Fibroblast of skin of right quadriceps (primary cell): ENCODE results near the gene FAM193B.

Experiments used
- DNase-seq: peaks from one replicate; pipeline ENCODE4 v3.0.0-alpha.2; 2013

The FAM193B gene

DNA sequence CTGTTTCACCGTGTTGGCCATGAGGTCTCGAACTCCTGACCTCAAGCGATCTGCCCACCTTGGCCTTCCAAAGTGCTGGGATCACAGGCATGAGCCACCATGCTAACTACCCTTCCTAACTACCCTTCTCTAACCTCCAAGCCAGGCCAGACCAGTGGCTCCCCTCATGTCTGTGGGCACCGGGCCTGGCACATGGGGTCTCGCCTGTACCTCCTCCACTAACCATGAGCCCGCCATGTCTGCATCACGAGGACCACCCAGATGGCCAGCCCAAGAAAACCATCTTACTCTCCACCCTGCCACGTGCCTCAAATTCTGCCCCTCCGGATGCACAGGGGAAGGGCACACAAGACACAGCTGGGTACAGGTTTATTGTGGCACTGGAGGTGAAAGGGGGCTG, 71.3 kb downstream of the FAM193B start:
- DNase-seq = no peak

DNA sequence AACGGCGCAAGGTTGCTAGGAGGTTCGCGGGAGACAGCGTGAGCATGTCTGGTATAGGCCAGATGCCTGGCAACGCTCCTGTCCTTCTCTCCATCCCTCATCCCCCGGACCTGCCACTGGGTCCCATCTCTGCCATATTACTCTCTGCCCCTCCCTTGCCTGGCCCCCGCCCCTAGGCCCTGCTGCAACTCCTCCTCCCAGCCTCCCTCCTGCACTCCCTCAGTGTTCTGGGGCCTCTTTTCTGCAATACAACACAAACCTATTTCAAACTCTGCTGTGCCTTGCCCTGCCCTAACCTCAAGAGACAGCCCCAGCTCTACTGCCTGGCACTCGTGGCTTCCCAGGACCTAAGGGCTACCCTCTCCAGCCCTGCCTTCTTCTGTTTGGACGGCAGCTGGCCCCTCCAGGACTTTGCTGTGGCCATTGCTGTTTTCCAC, 72.0 kb downstream of the FAM193B start:
- DNase-seq = no peak

DNA sequence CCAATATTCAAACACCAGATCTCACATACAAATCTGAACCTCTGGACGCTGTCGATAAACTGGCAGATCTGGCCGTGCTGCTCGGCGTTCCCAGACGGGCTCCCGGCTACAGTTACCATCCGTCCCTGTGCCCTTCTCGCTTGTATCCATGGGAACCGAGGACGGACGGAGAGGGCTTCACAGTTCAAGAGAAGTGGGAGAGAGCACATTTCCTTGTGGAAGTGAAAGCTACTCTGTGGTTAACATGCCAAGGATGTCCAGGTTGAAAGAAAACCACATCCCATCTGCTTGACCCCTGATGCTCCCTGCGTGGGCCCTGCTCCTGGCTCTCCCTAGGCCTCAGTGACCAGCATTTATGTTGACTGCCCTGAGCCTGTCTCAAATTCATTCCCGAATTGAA, 74.6 kb downstream of the FAM193B start:
- peak; percentile 32 for DNase-seq

DNA sequence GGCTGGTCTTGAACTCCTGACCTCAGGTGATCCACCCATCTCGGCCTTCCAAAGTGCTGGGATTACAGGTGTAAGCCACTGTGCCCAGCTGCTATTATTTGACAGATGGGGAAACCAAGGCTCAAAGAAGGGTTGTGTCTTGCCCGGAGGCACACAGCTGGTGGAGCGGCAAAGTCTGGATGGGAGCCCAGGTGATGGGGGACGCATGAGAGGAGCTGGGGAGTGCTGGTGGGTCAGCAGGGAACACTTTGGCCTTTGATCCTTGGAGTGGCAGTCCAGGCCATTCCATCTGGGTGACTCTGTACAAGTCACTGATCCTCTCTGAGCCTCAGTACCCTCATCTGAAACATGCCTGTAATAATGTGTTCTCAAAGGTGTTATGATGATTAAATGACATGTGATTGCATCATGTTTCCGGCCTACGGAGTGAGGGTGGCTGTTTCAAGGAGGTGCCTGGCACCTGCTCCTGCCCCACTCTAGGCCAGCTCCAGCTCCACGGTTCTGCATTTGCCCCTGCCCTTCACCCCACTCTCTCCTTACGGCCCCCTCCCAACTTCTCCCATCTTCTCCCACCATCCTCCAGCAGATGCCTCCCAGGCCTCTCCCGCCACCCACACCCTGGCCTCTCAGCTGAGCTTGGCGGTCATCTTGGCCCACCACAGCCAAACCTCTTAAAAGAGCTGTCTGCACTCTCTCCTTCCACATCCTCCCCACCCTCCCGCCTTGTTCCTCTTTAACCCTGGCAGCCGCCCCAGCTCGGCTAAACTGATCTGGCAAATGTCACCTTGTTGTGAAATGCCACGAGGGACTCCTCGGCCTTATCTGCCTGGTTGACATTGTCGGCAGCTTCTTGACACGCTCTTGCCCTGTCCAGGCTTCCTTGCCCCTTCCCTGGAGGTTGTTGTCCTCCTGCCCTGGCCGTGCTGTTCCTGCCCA, 75.4 kb downstream of the FAM193B start:
- DNase-seq = peak; percentile 45

DNA sequence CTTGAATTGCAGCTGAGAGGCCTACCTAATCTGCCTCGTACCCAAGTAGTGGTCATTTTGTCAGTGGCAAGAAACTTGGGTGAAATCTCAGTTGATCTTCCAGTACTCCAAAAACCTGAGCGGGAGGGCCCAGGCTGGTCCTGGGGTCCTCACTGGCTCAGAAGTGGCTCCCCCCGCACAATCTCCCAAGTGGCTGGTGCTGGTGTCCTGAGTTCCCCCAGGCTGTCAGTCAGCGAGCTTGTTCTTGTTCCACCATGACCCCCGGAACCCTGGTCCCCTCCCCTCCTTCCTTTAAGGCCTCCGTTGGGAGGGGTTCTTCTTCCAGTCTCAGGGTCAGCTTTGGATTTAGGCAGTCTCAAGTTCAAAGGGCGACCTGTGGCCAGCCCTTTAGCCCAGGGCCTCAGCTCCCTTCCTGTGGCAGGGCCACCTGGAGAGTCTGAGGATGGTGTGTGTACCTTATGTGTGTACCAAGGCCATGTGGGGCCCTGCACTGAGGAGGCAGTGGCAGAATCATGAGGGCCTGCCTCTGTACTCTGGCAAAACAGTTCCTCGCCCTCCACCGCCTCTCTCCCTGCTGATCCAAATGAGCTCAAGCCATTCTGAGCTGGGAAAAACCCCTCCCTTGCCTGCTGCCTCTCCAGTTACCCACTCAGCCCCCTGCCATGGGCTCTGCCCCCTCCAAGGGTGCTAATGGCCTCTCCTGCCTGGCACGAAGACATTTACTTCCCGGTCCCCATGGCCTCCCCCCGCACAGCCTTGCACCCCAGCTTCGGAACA, 76.5 kb downstream of the FAM193B start:
- DNase-seq = no peak

DNA sequence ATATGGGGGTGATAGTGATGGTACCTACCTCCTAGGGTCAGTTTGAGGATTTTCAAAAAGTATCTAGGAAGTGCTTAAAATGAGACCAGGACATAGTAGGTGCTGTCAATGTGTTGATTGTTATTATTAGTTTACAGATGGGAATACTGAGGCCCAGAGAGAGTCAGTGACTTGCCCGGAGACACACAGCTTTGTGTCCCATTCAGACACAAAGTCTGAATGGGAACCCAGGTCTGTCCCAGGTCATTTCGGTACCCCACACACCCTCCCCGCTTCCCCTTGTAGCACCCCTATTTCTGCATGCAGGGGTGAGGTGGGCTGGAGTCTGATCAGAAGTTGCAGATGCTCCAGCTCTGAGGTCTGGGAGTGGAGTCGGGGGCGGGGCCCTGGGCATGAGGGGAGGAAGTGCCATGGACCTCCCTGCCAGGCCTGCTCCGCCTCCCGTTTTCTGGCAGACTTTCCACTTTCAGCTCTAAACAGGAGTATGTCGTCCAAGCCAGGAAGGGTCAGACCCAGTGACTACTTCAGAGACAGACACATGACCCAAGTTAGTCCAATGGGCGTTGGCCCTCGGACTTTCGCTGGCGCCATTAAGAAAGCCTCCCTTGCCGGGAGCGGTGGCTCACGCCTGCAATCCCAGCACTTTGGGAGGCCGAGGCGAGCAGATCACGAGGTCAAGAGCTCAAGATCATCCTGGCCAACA, 77.7 kb downstream of the FAM193B start:
- DNase-seq = peak; percentile 65

DNA sequence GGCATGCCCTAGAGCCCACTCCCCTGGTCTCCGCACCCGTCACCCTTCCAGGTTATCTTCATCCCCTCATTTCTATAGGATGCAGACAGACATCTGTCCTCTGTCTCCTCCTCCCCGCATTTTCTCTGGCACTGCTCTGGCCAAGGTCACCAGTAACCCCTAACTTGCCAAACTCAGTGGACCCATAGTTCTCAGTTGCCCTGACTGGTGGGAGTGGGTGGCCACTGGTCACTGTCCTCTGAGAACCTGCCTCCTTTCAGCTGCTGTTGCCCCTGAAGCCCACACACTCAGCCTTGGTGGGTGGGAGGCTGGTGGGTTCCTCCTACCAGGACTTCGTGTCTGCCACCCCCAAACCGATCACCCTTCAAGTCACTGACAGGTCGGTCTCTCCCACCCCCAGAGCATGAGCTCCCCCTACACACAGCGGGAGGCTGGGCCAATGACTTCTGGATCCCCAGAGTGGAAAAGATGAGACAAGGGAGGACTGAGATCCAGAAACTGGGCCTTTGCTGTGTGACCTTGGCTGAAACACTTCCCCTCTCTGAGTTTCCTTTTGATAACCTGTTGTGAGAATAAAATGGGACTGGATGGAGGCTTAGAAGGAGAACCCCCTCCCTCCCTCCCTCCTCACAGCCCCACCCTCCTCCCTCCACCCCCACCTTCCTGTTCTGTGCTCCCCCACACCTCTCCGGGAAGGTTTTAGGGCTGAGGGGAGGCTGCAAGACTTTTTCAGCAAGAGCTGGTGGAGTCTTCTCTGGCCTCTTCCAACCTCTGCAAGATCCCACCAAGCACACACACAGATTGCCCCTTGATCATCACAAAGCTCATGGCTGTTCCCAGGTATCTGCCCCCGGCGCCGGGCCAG, 78.6 kb downstream of the FAM193B start:
- DNase-seq = no peak

DNA sequence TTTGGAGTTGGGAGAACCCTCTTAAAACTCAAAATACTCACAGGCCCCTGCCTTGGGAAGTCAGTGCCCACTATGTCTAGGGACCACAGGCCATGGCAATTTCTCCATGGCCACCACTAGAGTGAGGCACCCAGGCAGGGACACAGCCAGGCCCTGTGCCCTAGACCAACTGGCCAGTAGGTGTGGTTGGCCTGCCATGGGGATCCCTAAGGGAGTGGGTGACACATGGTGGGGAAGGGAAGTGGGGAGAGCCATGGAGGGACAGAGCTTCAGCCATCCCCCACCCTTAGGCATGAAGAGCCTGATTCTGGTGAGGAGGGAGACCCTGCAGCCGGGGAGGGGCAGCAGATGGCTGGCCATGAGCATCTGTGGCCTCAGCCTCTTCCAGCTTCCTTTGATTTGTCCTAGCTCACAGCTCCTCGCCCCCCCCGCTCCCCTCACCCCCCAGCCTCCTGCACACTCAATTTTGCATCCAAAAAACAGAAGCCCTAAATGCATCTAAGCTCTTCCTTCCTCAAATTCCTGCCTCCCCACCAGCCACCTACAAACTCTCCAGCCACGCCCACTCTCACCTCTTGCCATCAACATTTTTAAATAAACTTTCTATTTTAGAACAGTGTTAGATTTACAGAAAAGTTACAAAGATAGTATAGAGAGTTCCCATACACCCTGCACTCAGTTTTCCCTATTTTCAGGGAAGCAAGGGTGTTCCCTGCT, 79.4 kb downstream of the FAM193B start:
- no peak for DNase-seq

DNA sequence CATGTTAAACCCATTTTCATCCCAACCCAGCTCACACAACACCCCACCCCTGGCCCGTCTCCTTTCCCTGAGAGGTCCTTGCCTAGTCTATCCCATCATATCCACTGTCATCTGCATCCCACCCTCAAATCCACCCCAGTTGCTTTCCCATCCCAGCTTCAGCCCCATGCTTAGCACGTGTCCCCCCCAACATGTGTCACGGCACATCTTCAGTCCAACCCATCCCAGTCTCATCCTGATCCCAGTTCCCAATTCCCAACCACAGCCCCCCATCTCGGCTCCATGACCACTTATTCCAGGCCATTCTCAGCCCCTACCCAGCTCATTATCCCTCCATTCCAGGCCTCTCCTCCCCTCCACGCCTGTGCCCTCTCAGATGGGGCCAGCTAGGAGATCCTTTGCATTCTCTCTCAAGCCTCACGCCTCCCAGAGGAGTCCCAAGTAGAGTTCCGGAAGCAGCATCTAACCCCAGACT, 80.3 kb downstream of the FAM193B start:
- no peak for DNase-seq

DNA sequence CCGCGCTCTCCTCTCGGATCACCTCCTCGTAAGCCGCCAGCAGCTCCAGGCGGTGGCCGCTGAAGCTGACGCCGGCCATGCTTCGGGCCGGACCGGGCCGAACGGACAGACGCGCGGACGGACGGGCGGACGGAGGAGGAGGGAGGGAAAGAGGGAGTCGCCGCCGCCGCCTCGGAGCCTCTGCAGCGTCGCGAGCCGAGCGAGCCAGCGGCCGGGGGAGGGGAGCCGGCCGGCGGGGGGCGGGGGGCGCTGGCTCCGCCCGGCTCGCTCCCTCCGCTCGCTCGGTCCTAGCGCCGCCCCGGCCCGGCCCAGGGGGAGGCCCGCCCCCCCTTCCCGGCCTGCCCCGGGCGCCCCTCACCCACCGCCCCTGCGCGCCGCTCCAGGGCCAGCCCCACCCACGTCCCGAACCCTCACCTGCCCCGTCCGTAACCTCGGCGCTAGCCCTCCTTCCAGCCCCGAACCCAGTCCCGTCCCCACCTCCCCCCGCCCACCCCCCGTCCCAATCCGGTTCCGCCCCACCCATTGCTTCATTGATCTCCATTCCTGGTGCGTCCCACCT, 80.8 kb downstream of the FAM193B start, which contains the start of gene DBN1:
Gene DBN1, minus strand, starts transcription at position 192 of the 559 bp plus-strand sequence. Its CDS starts 113 bp downstream, at position 79.
- peak; percentile 74 for DNase-seq

DNA sequence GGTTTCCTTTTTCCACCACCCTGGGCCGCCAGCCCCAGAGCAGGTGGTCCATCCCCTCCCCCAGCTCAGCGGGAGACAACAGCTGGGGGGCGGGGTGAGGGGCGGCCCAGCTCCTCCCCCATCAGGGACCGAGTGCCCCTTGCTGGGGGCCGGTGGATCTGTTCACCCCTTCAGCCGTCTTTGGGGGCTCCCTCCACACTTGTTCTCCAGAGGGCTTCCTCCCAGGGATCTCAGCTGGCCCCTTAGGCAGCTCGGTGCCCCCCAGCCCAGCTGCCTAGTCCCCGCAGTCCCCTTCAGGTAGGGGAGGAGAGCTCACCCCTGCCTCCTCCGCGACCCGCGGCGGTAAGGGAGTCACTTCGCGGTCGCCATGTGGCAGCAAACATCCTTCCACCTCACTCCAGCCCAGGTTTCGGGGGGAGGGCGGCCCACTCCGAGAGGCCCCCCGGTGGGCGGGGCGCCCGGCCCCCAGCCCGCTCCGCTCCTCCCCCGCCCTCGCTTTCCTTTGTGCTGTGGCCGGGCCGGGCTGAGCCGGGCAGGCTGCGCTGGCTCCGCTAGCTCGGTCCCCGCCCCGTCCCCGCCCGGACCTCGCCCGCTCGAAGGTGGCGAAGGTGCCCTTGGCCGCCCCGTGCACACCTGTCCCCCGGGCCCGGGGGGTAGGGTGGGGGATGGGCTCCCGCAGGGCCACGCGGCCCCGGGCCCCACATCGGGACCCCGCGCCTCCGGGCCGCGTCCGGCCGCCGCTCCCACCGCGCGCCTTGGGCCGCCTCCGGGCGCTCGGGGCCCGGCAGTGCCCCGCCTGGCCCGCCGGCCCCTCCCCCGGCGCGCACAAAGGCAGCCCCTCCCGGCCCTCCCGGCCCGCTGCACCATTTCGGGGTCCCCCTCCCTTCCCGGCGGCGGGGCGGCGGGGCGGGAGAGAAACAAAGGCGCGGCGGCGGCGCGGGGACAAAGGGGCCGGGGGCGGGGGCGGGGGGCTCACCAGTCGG, 81.6 kb downstream of the FAM193B start:
- DNase-seq = no peak

DNA sequence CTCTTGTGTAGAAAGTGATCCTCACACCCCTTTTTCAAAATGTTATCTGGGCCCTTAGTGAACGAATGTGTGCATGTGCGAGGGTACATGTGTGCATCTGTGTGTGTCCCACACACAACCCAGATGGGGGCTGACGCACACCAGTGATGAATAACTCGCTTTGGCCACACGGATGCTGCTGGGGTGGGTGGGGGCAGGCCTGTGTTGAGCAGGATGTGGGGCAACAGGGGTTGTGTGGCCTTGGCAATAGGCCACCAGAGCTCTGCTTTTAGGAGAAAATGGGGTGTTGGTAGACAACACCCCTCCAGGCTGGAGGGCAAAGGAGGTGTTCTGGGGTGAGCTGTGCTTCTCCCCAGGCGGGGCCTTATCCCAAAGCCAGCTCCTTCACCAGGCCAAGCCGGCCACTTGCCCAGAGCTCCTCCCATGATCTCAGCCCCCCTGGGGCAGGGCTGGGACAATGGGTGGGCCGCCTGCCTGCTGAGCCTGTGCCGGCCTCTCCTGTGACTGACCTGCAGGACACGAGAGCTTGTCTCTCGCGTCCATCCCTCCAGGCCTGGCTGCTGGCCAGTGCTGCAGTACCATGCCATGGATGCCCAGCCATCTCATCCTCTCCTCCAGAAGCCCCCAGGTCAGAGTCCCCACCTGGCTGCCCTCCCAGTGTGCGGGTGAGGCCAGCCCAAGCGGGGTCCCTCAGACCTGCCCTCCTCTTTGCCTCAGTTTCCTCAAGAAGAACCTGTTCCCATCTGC, 82.6 kb downstream of the FAM193B start:
- no peak for DNase-seq

DNA sequence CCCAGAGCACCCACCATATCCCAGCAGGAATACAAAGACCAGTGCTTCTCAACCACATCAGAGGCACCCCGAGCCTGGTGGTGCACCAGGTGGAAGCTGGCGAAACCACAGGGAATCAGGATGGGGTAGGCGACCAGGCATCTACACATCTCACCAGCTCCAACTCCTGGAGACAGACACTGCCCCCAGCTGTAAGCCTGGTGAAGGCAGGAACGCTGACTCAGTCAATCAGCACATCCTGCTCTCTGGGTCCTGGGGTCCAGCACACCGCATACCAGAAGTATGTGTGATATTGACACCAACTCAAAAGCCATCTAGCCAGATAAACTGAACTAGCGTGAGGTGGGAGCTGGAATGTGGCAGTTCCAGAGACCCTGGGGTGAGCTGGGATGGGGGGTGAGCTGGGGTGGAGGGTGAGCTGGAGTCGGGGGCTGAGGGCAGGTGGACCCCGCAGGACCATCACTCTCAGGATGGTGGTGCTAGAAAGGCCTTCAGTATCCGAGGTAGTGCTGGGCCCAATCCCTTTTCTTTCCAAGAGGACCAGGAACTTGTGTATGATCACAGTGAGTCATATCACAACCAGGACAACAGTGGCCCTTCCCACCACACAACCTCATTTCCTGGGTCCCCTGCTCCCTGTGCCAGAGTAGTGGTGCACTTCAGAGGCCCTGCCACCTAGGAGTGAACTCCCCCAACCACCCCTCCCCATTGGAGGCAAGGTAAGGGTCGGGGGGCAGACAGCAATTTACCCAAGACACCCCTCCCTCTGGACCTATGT, 83.4 kb downstream of the FAM193B start:
- peak; percentile 64 for DNase-seq
